SIG-M5 treated with dmso at 0.1 percent for 504 hours (cell line): ENCODE measurements around the gene SLC6A6.

Experiments used
- DNase-seq: peaks from one replicate; lab custom pipeline; 2025; ENCODE audit not compliant: unreplicated experiment; lab: John Stamatoyannopoulos, UW

Gene SLC6A6

GRCh38 chr3:14451844-14452739, 49.7 kb downstream of the SLC6A6 start:
- no peak for DNase-seq

GRCh38 chr3:14452740-14453710, 50.6 kb downstream of the SLC6A6 start:
- DNase-seq: no peak

- no peak for DNase-seq
Measured at GRCh38 chr3:14453876-14454638, 51.7 kb downstream of the SLC6A6 start.

- no peak for DNase-seq
Measured at GRCh38 chr3:14454639-14455310, 52.4 kb downstream of the SLC6A6 start.

- no peak for DNase-seq
Measured at GRCh38 chr3:14455571-14456317, 53.3 kb downstream of the SLC6A6 start.

- DNase-seq: no peak
Measured at GRCh38 chr3:14456794-14457193, 54.4 kb downstream of the SLC6A6 start.

DNA sequence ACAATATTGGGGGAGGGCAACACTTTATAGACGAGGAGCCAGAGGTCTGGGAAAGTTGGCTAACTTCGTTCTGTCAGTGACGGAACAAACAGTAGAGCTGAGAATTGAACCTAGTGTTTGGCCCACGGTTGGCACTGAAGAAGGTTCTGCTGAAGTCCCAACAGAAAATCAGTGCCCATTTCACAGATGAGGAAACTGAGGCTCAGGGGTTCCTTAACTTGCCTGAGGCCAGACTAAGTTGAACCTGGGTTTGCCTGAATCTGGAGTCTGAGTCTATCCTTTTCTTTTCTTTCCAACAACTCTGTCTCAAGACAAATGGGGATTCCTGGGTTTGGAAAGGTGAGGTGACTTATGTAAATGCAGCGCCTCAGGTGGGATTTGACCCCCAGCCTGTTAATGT, 55.1 kb downstream of the SLC6A6 start:
- no peak for DNase-seq

DNA sequence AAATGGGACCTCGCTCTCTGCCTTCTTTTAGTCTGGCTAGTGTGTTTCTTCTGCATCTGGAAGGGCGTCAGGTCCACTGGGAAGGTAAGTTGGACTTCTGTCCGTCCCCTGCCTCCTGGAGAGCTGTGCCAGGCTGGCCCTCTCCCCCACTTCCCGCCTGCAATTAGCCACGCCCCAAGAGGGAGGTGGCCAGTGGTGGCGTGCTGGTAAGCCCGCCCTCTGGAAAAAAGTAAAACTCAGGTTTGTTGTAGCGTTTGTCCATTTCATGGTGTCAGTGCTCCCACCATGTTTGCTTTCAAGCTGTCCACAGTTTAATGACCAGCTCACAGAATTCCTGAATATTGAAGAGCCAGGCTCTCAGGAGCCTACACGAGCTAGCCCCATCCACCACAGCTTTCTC, 55.6 kb downstream of the SLC6A6 start:
- no peak for DNase-seq

DNA sequence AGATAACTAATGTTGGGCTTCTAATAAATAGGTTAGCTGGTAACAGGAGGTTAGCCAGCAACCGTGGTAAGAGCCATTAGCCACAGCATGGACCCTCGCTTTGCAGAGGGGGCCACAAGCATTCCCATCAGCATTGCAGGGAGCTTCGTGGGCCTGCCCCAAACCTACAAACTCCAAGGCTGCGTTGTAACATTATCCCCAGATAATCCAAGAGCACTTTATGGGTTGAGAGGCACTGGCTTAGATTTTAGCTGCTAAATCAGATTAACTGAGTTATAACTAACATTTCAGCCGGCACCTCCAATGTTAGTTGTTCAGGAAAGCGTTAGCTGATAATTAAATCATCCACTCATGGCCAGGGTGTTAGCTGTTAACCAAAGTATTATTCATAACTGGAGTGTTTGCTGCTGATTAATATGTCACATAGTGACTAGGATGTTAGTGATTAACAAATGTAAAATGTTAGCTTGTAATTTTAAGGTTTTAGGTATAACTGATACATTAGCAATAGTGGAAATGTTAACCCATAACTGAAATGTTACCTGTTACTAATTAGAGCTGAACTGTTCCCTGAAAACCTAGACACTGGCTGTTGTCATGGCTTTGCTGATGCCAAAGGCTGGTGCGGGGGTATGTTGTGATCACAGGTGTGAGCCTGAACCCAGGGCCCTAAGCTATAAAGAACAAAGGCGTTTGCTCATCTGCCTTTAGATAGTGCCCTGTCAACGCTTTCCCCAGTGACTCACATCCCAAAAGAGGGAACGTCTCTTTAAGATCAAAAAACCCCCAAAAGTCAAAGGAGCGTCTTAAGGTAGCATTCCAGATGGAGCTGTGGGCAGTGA, 56.2 kb downstream of the SLC6A6 start:
- no peak for DNase-seq

DNA sequence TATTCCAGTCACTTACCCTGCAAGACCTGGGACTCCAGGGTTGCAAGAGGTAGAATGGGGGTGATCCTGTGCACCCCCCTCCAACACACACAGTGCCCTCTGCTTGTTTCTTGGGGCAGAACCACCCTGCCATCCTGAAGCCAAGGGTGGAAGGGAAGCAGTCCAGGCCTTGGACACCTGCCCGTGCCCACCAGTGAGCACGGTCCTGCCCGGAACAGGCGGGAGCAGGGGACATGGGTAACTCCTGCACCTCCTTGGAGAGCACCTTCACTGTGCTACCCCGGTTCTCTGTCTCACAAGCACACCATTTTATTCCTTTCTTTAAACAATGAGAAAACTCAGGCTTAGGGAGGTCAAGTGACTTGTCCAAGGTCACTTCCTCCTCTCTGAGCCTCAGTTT, 57.0 kb downstream of the SLC6A6 start:
- DNase-seq: no peak

DNA sequence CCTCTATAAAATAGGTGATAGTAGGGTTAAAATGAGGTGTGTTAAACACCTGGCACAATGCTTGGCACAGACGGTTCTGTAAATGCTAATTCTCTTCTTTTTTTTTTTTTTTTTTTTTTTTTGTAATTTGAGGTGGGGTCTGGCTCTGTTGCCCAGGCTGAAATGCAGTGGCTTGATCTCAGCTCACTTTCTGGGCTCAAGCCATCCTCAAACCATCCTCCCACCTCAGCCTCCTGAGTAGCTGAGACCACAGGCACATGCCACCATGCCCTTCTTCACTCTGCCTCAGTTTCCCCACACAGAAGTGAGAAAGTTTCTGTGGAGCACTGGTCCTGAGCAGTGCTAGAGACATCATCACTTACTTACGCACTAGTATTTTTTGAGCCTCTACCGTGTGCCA, 57.4 kb downstream of the SLC6A6 start:
- no peak for DNase-seq

DNA sequence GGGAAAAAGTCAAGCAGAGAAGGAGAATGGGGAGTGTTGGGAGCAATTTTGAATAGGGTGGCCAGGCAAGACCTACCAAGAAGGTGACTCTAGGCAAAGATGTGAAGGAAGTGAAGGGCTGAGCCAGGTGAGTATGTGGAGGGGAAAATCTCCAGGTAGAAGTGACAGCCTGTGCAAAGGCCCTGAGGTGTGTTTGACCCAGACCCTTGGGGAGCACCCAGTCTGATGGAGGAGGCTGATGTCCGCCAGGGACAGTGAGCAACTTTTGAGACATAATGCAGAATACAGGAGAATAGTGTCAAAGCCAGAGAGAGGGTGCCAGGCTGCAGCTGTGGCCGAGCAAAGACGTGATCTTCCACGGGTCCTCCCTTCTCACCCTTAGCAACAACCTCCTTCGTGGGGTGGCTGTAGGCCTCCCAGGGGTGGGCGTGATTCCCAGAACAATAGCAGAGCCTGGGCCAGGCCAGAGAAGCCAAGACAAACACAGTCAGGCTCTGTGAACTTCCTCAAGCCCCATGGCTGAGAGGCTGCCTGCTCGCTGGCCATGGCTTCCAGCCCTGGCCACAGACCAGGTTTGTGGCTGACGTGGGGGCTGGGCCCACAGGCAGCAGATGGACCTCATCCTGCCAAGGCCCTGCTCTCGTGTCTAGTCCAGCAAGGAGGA, 58.1 kb downstream of the SLC6A6 start:
- DNase-seq: no peak

DNA sequence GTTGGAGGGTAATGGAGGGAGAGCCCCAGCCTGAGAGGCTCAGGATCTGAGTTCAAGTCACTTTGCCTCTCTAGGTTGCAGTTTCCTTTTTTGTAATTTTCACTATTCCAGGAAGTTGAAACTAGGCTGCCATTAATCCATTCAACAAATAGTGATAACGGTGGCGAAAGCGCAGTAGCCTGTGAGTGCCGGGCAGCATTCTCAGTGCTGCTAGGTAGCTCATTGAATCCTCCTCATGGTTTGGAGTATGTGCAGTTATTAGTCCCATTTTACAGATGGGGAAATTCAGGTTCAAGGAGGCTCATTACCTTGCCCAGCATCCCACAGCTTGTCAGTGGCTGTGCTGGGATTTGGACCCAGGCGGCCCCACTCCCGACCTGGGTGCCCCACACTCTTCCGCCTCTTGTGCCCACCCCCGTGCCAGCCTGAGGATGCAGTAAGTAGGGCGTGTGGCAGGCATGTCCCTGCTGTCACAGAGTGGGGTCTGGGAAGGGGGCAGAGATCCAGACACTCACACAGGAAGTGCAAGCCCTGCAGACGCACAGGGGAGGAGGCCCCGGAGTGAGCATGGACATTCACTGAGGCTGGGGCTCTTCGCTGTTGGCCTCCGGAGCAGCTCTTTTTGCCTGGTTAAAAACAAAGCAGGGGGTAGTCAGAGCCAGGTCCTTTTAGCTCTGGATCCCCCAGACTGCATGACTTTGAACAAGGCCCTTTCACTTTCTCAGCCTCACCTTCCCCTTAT, 58.8 kb downstream of the SLC6A6 start:
- no peak for DNase-seq

DNA sequence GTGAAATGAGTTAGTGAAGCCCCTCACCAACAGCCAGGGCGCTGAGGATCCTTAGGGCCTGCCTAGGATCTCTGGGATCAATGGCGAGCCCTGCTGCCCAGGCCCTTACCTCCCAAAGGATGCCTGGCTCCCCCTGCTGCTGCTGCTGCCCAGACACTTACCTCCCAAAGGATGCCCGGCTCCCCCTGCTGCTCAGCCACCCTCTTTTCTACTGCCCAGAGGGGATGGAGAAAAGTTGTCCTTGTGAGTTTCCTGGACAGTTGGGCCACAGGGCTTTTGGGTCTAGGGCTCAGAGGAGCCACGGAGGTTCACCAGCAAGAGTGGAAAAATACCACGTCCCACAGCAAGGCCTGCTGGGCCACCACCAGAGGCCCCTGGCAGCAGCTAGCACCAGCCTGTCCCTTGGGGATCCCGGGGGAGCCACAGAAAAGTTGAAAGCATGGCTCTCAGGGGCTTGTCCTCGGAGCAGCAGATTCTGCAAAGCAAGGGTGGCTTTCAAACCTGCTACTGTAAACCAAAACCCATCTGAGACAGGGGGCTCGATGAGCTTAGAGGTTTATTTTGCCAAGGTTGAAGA, 59.4 kb downstream of the SLC6A6 start:
- DNase-seq: peak; percentile 49

DNA sequence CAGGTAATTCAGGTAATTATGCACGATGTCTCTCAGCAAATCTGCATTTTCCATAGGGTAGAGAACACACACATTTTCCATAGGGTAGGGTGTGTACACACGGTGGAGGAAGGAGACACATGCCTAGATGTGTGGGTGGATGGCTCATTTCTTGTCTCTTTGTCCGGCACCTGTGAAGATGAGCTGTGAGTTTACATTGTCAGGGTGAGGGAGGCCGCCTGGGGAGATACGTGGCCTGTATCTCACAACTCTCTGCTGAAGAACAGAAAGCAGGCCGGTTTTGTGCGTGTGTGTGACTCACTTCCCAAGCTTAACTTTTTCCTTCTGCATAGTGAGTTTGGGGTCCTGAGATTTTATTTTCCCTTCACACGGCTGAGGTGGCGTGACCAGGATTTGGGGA, 60.3 kb downstream of the SLC6A6 start:
- no peak for DNase-seq

- no peak for DNase-seq
Measured at GRCh38 chr3:14463330-14464140, 61.1 kb downstream of the SLC6A6 start.

GRCh38 chr3:14464141-14464465, 61.7 kb downstream of the SLC6A6 start:
- no peak for DNase-seq
